Skeletal muscle satellite cell (primary cell): ENCODE data around the gene CTAGE9.

Experiments used
- H3K27me3 ChIP-seq: 2 replicates; pipeline ENCODE4 v1.7.0; 2013; ENCODE audit warnings: low read length; ENCODE audit not compliant: control insufficient read depth, insufficient read depth
- H3K36me3 ChIP-seq: 2 replicates; pipeline ENCODE4 v1.7.0; 2013; ENCODE audit warnings: mild to moderate bottlenecking, control low read depth, low read length; ENCODE audit not compliant: insufficient read depth
- H3K4me1 ChIP-seq: 2 replicates; pipeline ENCODE4 v1.7.0; 2013; ENCODE audit warnings: low read length; ENCODE audit not compliant: control insufficient read depth, insufficient read depth
- H3K4me2 ChIP-seq: 2 replicates; pipeline ENCODE4 v1.7.0; 2013; ENCODE audit warnings: mild to moderate bottlenecking, low read length
- H3K4me3 ChIP-seq: 2 replicates; pipeline ENCODE4 v1.7.0; 2013; ENCODE audit warnings: low read length
- H3K9ac ChIP-seq: 2 replicates; pipeline ENCODE4 v1.7.0; 2013; ENCODE audit warnings: mild to moderate bottlenecking, low read depth, low read length, moderate library complexity
- H3K9me3 ChIP-seq: replicated peaks from 2 replicates; pipeline ENCODE4 v1.7.0; 2013; ENCODE audit warnings: mild to moderate bottlenecking, control low read depth, low read length

The CTAGE9 gene

DNA sequence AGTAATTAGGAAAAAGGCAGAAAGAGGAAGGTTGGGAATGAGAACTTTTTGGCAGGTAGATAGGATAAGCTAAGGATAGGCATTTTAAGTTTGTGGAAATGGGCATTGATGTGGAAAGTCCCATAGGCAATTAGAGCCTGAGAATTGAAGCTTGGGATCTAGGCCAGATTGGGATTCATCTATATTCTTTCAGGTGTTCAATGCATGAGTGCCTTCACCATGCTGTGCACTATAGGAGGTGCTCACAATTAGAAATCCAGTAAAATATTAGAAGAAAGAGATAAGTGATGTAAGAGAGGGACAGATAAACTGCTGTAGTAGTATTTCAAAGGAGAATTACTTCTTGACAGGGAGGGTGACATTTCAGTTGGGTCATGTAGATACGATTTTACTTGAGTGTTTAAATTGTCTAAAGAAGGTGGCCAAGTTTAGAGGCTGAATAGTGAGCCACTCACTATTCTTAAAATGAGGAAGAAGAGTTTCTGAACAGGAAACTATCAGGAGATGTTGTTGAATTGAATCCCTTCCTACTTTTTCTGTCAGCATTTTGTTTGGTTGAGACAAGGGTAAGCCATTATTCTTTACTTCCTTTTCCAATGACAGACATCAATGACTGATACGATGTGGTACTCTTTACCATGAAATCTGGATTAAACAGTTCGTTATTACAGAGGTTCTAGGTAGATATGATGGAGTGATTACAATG lies 31.0 kb upstream of the CTAGE9 start:
- H3K4me3 ChIP-seq = no peak overlapping the region
- peaks cover 8% of the 10 kb centered on the region for H3K4me1 ChIP-seq
- no peaks in the 10 kb centered on the region for H3K36me3 ChIP-seq
- no peaks in the 10 kb centered on the region for H3K9me3 ChIP-seq
- no peak overlapping the region for H3K4me2 ChIP-seq
- no peaks in the 10 kb centered on the region for H3K27me3 ChIP-seq
- H3K9ac ChIP-seq = no peak overlapping the region

DNA sequence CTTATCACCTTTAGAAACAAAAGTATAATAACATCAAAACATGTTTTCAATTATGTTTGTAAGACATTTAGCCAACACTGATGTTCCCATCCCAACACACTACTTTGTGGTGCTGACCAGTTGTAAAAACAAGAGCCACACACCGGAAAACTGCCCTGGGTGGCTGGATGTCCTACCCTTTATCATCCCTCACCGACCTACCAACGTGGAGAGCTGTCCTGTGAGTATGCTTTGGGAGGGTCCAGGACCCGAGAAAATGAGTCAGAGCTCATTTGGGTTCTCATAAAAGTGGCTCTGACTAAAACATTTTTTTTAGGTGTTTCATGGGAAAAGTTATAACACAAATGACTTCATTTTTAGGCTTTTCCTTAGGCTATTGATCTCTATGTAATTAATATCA lies 29.3 kb upstream of the CTAGE9 start:
- Histone ChIP-seq H3K9me3 (no peaks in the 10 kb centered on the region), H3K9ac (no peak overlapping the region)

DNA sequence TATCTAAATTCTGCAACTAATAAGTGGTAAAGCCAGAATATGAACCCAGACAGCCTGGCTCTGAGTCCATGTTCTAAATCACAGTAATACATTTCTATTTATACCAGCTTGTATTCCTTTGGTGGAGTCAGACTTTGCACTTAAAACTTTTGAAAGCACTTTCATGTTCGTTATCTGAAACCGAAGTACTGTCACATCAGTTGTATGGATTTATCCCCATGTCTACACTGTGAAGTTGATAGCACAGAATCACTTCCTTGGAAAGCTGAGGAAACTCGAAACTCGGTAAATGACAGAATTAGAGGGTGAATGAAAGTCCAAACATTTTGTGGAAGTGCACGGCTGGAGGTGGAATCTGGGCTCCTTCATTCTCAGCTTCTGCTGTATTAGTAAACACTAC lies 28.3 kb upstream of the CTAGE9 start:
- peaks cover 9% of the 10 kb centered on the region for H3K4me1 ChIP-seq
- H3K4me3 ChIP-seq = no peak overlapping the region

More for the DNA sequence above, 29.3 kb upstream of the CTAGE9 start:
- Histone ChIP-seq H3K4me1 (peaks cover 8% of the 10 kb centered on the region), H3K4me2 (no peak overlapping the region), H3K36me3 (no peaks in the 10 kb centered on the region), H3K4me3 (no peak overlapping the region), H3K27me3 (no peaks in the 10 kb centered on the region)

DNA sequence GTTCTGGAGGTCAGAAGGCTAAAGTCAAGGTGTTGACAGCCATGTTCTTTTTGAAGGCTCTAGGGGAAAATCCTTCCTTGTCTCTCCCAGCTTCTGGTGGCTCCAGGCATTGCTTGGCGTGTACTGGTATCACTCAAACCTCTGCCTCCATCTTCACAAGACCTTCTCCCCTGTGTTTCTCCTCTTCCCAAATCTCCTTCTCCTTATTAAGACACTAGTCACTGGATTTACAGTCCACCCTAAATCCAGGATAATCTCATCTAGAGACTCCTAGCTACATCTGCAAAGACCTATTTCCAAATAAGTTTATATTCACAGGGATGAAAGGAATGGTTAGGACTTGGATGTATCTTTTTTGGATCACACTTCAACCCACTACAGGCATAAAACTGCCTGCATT lies 26.0 kb upstream of the CTAGE9 start:
- no peaks in the 10 kb centered on the region for H3K9me3 ChIP-seq
- H3K4me3 ChIP-seq = no peak overlapping the region
- no peak overlapping the region for H3K9ac ChIP-seq
- no peak overlapping the region for H3K4me2 ChIP-seq
- peaks cover 21% of the 10 kb centered on the region for H3K4me1 ChIP-seq
- no peaks in the 10 kb centered on the region for H3K36me3 ChIP-seq
- H3K27me3 ChIP-seq = no peaks in the 10 kb centered on the region

More for the DNA sequence above, 28.3 kb upstream of the CTAGE9 start:
- Histone ChIP-seq H3K27me3 (no peaks in the 10 kb centered on the region), H3K4me2 (no peak overlapping the region), H3K9ac (no peak overlapping the region), H3K36me3 (no peaks in the 10 kb centered on the region), H3K9me3 (no peaks in the 10 kb centered on the region)

DNA sequence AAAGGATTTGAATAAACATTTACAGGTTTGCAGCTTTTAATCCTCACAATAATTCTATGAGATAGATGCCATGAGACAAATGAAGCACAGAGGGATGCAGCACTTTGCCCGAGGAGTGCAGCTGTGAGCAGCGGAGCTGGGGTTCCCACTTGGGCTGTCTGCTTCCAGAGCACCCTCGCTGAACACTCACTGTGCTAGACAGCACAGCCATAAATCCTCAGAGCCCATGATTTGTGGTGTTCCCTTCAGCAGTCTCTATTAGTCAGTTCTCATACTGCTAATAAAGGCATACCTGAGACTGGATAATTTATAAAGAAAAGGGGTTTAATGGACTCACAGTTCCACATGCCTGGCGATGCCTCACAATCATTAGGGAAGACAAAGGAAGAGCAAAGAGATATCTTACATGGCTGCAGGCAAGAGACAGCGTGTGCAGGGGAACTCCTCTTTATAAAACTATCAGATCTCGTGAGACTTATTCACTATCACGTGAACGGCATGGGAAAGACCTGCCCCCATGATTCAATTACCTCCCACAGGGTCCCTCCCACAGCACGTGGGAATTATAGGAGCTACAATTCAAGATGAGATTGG lies 25.3 kb upstream of the CTAGE9 start:
- H3K9me3 ChIP-seq = no peaks in the 10 kb centered on the region
- H3K9ac ChIP-seq = no peak overlapping the region
- H3K4me3 ChIP-seq = no peak overlapping the region
- H3K4me2 ChIP-seq = no peak overlapping the region
- peaks cover 25% of the 10 kb centered on the region for H3K4me1 ChIP-seq
- no peaks in the 10 kb centered on the region for H3K27me3 ChIP-seq
- no peaks in the 10 kb centered on the region for H3K36me3 ChIP-seq

DNA sequence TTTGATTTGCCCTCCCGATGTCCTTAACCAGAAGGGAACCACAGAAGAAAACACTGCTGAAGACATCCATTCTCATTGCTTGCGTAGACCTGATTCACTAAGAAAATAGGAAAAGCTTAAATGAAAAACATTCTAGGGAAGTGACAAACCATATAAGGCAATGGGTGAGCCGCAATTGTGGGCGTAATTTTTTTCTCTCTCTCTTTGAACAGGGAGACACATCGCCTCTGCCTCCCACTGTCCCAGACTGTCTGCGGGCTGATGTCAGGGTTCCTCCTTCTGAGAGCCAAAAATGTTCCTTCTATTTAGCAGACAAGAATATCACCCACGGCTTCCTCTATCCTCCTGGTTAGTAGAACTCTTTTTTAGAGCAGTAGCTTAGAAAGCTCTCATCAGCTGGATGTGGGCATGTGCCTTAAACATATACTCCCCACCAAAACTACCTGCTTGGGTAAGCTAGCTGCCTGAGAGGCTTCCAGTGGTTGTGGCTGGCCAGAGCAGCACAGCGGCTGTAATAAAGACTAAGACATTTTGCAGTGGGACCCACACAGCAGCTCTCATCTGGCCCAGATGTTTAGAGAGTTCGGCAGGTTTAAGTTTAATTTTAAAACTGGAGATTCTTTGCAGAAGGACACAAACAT lies 22.7 kb upstream of the CTAGE9 start:
- H3K4me3 ChIP-seq = peak overlapping the region; percentile 30
- H3K9ac ChIP-seq = peak overlapping the region; percentile 82
- H3K4me2 ChIP-seq = peak overlapping the region; percentile 70
- H3K36me3 ChIP-seq = no peaks in the 10 kb centered on the region
- H3K27me3 ChIP-seq = no peaks in the 10 kb centered on the region
- H3K4me1 ChIP-seq = peaks cover 25% of the 10 kb centered on the region
- no peaks in the 10 kb centered on the region for H3K9me3 ChIP-seq

DNA sequence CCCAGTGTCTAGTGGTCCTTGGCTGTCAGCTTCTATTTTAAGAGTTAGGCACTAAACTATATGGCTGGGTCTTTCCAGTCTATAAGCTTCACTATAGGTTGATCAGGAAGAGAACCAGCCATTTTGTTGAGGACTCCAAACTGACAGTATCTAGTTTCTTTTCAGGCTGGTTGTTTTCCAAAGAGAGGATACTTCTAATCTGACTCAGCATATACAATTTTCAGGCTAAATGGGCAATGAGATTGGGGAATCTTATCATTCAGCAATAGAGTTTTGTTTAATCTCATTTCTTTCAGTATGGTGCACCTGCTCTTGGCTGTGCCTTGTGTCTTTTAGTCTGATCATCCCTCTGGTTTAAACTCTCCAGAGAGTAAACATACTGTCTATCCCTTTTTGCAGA lies 20.4 kb upstream of the CTAGE9 start:
- Histone ChIP-seq H3K4me3 (no peak overlapping the region), H3K36me3 (no peaks in the 10 kb centered on the region)

DNA sequence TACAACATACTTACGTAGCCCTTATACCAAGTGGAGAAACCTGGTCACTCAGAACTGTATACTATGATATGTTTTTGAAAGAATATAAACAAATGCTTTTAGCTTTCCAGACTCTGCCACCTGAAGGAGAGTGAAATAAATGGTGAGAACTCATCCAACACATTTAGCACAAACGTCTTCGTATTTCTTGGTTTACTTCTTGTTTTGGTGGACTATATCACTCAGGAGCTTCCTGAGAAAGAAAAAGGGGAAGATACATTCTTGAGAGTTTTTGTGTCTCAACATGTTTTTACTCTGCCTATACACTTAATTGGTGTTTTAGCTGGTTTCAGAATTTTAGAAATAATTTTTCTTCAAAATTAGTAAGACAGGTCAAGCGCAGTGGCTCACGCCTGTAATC lies 19.4 kb upstream of the CTAGE9 start:
- H3K27me3 ChIP-seq = no peaks in the 10 kb centered on the region
- H3K9me3 ChIP-seq = no peaks in the 10 kb centered on the region
- no peak overlapping the region for H3K4me3 ChIP-seq
- no peaks in the 10 kb centered on the region for H3K36me3 ChIP-seq
- H3K4me1 ChIP-seq = peaks cover 30% of the 10 kb centered on the region
- no peak overlapping the region for H3K9ac ChIP-seq
- H3K4me2 ChIP-seq = no peak overlapping the region

More for the DNA sequence above, 20.4 kb upstream of the CTAGE9 start:
- Histone ChIP-seq H3K9ac (no peak overlapping the region), H3K9me3 (no peaks in the 10 kb centered on the region), H3K4me2 (no peak overlapping the region), H3K27me3 (no peaks in the 10 kb centered on the region), H3K4me1 (peaks cover 30% of the 10 kb centered on the region)

DNA sequence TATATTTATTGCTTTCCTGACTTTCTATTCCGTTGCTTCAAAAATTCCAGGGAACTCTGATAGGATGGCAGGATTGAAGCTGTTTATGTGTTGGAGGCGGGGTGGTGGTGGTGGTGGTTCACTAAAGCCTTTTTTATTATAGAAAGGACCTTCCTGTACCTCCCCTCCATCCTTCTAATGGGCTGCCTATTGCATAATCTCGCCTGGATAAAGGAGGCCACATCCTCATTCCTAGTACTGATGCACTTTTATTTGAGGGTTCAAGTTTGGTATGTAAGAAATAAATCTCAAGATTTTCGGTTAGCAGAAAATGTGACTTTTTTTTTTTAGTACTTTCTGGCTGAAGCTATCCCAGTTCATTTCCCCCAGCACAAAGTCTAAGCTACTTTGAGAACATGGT lies 18.7 kb upstream of the CTAGE9 start:
- Histone ChIP-seq H3K27me3 (no peaks in the 10 kb centered on the region), H3K36me3 (no peaks in the 10 kb centered on the region), H3K4me2 (no peak overlapping the region), H3K9ac (no peak overlapping the region), H3K4me1 (peaks cover 30% of the 10 kb centered on the region), H3K4me3 (no peak overlapping the region), H3K9me3 (no peaks in the 10 kb centered on the region)

DNA sequence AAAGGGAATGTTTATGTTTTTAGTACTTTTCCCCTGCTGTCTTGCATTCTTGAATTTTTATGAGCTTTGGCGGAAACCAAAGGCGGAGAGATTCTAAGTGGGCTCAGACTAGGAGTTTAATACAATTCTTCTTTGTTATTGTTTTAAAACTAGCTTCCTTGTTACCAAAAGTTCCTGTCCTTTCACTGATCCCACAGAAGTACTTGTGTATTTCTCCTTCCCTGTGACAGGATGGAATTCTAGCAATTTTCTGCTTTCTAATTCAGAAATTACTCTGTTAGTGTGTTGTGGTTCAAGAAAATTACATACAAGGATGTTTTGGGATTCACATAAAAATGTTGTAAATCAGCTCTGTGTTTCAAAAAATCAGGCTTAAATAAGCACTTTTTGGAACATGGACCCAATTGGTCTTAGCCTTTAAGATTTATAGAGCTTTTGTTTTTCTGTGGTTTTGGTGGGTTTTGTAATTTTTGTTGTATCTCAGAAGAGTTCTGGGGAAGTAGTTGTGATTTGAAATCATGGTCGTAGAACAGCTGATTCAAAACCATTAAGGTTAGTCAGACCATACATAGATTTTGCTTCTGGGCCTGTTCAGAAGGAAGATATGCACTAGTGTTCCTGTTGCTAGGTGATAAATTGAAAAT lies 17.6 kb upstream of the CTAGE9 start:
- no peak overlapping the region for H3K4me3 ChIP-seq
- H3K36me3 ChIP-seq = no peaks in the 10 kb centered on the region
- H3K9me3 ChIP-seq = no peaks in the 10 kb centered on the region
- H3K4me1 ChIP-seq = peaks cover 22% of the 10 kb centered on the region
- no peak overlapping the region for H3K4me2 ChIP-seq
- no peaks in the 10 kb centered on the region for H3K27me3 ChIP-seq
- H3K9ac ChIP-seq = peak overlapping the region; percentile 33

DNA sequence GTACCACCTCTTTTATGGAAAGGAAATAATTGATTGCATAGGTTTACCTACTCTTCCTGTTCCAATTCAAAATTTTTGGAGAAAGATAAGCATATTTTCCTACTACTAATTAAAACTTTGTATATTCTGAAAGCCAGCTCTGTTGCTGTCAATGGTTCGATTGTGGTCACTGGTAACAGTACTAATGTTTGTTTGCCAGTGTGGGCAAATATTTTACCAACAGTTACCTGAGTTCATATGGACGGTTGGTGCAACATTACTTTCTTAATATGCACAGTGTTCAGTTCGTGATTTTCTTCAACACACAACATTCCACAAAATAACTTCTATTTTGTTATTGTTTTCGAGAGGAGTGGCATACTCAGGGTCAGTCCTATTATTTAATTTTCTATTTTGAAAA lies 17.1 kb upstream of the CTAGE9 start:
- Histone ChIP-seq H3K4me1 (peaks cover 18% of the 10 kb centered on the region), H3K9me3 (no peaks in the 10 kb centered on the region), H3K9ac (peak overlapping the region; percentile 33), H3K36me3 (no peaks in the 10 kb centered on the region), H3K27me3 (no peaks in the 10 kb centered on the region), H3K4me3 (no peak overlapping the region), H3K4me2 (no peak overlapping the region)
